PC-3 (cell line): ENCODE results near the gene PLA1A. TPM values are rescaled to one million over a fixed set of nuclear protein-coding genes. Genes with fewer than 3 reads are reported as not detected.

Source experiments
- ATAC-seq: fragments of 200-7000 bp; cut with Tn5 transposase; 2 replicates; pipeline ENCODE4 v1.9.1; 2020; ENCODE audit warnings: mild to moderate bottlenecking, moderate library complexity
- BruUV-seq: library from RNA; stranded (reverse); fragments of 400-500 nt; replicated peaks from 2 replicates; lab custom pipeline; 2021; lab: Mats Ljungman, UMichigan
- CTCF ChIA-PET: fragments of 300-600 bp; sonication (Branson Sonifier 250); formaldehyde crosslinking; loops from one replicate; lab custom pipeline; 2022; ENCODE audit warnings: antibody characterized with exemption; lab: Charles Lee
- POLR2A ChIA-PET: fragments of 300-600 bp; sonication (Branson Sonifier 250); formaldehyde crosslinking; loops from one replicate; lab custom pipeline; 2022; ENCODE audit warnings: antibody characterized with exemption; ENCODE audit not compliant: unreplicated experiment; lab: Charles Lee
- DNase-seq: peaks from one replicate; pipeline ENCODE4 v3.0.0-alpha.2; 2015
- H2AFZ ChIP-seq: fragments of 300-600 bp; sonication (generic); 2 replicates; pipeline ENCODE4 v1.6.0; 2016; ENCODE audit warnings: antibody characterized with exemption, low read length
- H3F3A ChIP-seq: fragments of 300-600 bp; sonication (generic); one replicate; pipeline ENCODE4 v1.6.0; 2017; ENCODE audit warnings: antibody characterized with exemption, low read length, control low read depth, mild to moderate bottlenecking; ENCODE audit not compliant: unreplicated experiment
- H3K27ac ChIP-seq: fragments of 300-600 bp; sonication (generic); 2 replicates; pipeline ENCODE4 v1.5.1; 2016; ENCODE audit warnings: mild to moderate bottlenecking, low read length
- H3K27me3 ChIP-seq: fragments of 300-600 bp; sonication (generic); 2 replicates; pipeline ENCODE4 v1.6.1; 2016; ENCODE audit warnings: low read length, mixed read lengths
- H3K36me3 ChIP-seq: fragments of 300-600 bp; sonication (generic); 2 replicates; pipeline ENCODE4 v1.6.1; 2016; ENCODE audit warnings: low read depth, mixed run types, low read length, mixed read lengths
- H3K4me1 ChIP-seq: fragments of 300-600 bp; sonication (generic); 2 replicates; pipeline ENCODE4 v1.5.1; 2016; ENCODE audit warnings: low read length; ENCODE audit not compliant: insufficient read depth
- H3K4me2 ChIP-seq: fragments of 300-600 bp; sonication (generic); 2 replicates; pipeline ENCODE4 v1.6.0; 2016; ENCODE audit warnings: low read length
- H3K4me3 ChIP-seq: fragments of 300-600 bp; sonication (generic); 2 replicates; pipeline ENCODE4 v1.5.1; 2016; ENCODE audit warnings: mild to moderate bottlenecking, low read length, mixed read lengths
- H3K79me2 ChIP-seq: fragments of 300-600 bp; sonication (generic); 2 replicates; pipeline ENCODE4 v1.6.1; 2017; ENCODE audit warnings: low read length, mixed read lengths
- H3K9ac ChIP-seq: fragments of 300-600 bp; sonication (generic); 2 replicates; pipeline ENCODE4 v1.6.0; 2016; ENCODE audit warnings: mild to moderate bottlenecking, low read length
- H3K9me2 ChIP-seq: fragments of 300-600 bp; sonication (generic); replicated peaks from 2 replicates; pipeline ENCODE4 v1.6.1; 2016; ENCODE audit warnings: mixed run types, low read length, mixed read lengths
- H3K9me3 ChIP-seq: fragments of 300-600 bp; sonication (generic); 2 replicates; pipeline ENCODE4 v1.6.1; 2016; ENCODE audit warnings: low read length, mixed read lengths
- H4K20me1 ChIP-seq: fragments of 300-600 bp; sonication (generic); 2 replicates; pipeline ENCODE4 v1.6.1; 2016; ENCODE audit warnings: low read length, mixed read lengths
- CTCF ChIP-seq: fragments of 300-600 bp; sonication (generic); conservative IDR thresholded peaks from 2 replicates; pipeline ENCODE4 v1.5.1; 2017; ENCODE audit warnings: antibody characterized with exemption, low read depth, mild to moderate bottlenecking, low read length
- EZH2 ChIP-seq: fragments of 300-600 bp; sonication (generic); IDR thresholded peaks from one replicate; pipeline ENCODE4 v1.6.1; 2017; ENCODE audit warnings: antibody characterized with exemption, mild to moderate bottlenecking, low read length; ENCODE audit not compliant: unreplicated experiment
- EZH2phosphoT487 ChIP-seq: fragments of 300-600 bp; sonication (generic); IDR thresholded peaks from 2 replicates; pipeline ENCODE4 v1.6.1; 2018; ENCODE audit warnings: mild to moderate bottlenecking, antibody characterized with exemption, low read length, borderline replicate concordance
- intact Hi-C: fragments of 100-400 bp; cut with micrococcal nuclease; formaldehyde crosslinking; loops from 2 replicates; pipeline ENCODE4 v1.9.0; 2023
- total RNA-seq: library from RNA; depleted of rRNA; stranded (reverse); fragments of >200 nt; gene quantifications from 2 replicates; pipeline ENCODE4 v1.2.3, GENCODE V29; 2014

PLA1A gene
- total RNA-seq, 1 experiment from 2014 or later = 0.36 TPM

- H3K4me2 ChIP-seq = no peak overlapping the region
- H3K27me3 ChIP-seq = no peaks in the 10 kb centered on the region
- intact Hi-C loops = no loop called here
- H4K20me1 ChIP-seq = no peaks in the 10 kb centered on the region
- peaks cover 43% of the 10 kb centered on the region for H3K36me3 ChIP-seq
- CTCF ChIA-PET = no interaction called here
- no peak overlapping the region for H2AFZ ChIP-seq
- H3K4me1 ChIP-seq = peaks cover 23% of the 10 kb centered on the region
- ATAC-seq = no peak
- H3K9me3 ChIP-seq = no peaks in the 10 kb centered on the region
- no peak for TF ChIP-seq EZH2
- no peak for TF ChIP-seq EZH2phosphoT487
- TF ChIP-seq CTCF = no peak
- POLR2A ChIA-PET = no interaction called here
- H3K9ac ChIP-seq = no peak overlapping the region
- no peak overlapping the region for H3K27ac ChIP-seq
- H3K9me2 ChIP-seq = no peaks in the 10 kb centered on the region
- H3F3A ChIP-seq = no peaks in the 10 kb centered on the region
- no peak for DNase-seq
- BruUV-seq = no TSS peak
- peaks cover 20% of the 10 kb centered on the region for H3K79me2 ChIP-seq
- no peak overlapping the region for H3K4me3 ChIP-seq
Measured at GRCh38 chr3:119672776-119673175, 75.1 kb downstream of the PLA1A start.

GRCh38 chr3:119673875-119674274, 76.2 kb downstream of the PLA1A start:
- Histone ChIP-seq H3K4me2 (no peak overlapping the region), H4K20me1 (no peaks in the 10 kb centered on the region), H3K36me3 (peaks cover 43% of the 10 kb centered on the region), H3K4me1 (peaks cover 24% of the 10 kb centered on the region), H3K27ac (no peak overlapping the region), H3F3A (no peaks in the 10 kb centered on the region), H2AFZ (no peak overlapping the region), H3K27me3 (no peaks in the 10 kb centered on the region), H3K9ac (no peak overlapping the region), H3K4me3 (no peak overlapping the region), H3K9me3 (no peaks in the 10 kb centered on the region), H3K79me2 (peaks cover 20% of the 10 kb centered on the region), H3K9me2 (no peaks in the 10 kb centered on the region)
- DNase-seq = no peak
- POLR2A ChIA-PET = no interaction called here
- TF ChIP-seq EZH2phosphoT487 (no peak), CTCF (no peak), EZH2 (no peak)
- CTCF ChIA-PET = no interaction called here
- BruUV-seq = no TSS peak
- ATAC-seq = no peak
- intact Hi-C loops = no loop called here

GRCh38 chr3:119675188-119675874, 77.6 kb downstream of the PLA1A start:
- ChIA-PET POLR2A (interaction anchor here (0.5 kb wide), 1 partner anchor 211 kb away, joined by 3 read pairs; no protein-coding TSS in a partner anchor), CTCF (no interaction called here)
- Histone ChIP-seq H3K27ac (no peak overlapping the region), H3K9me2 (no peaks in the 10 kb centered on the region), H3K4me1 (peaks cover 19% of the 10 kb centered on the region), H3K27me3 (no peaks in the 10 kb centered on the region), H3F3A (no peaks in the 10 kb centered on the region), H3K79me2 (peaks cover 20% of the 10 kb centered on the region), H4K20me1 (no peaks in the 10 kb centered on the region), H3K4me2 (peak overlapping the region; percentile 90), H2AFZ (no peak overlapping the region), H3K4me3 (peak overlapping the region; percentile 84), H3K9me3 (no peaks in the 10 kb centered on the region), H3K36me3 (peaks cover 38% of the 10 kb centered on the region), H3K9ac (no peak overlapping the region)
- DNase-seq (no peak), ATAC-seq (no peak)
- intact Hi-C loops = no loop called here
- TF ChIP-seq EZH2phosphoT487 (no peak), EZH2 (no peak), CTCF (no peak)
- no TSS peak for BruUV-seq
